ENCODE results near the gene PACSIN1.

PACSIN1 gene

DNA sequence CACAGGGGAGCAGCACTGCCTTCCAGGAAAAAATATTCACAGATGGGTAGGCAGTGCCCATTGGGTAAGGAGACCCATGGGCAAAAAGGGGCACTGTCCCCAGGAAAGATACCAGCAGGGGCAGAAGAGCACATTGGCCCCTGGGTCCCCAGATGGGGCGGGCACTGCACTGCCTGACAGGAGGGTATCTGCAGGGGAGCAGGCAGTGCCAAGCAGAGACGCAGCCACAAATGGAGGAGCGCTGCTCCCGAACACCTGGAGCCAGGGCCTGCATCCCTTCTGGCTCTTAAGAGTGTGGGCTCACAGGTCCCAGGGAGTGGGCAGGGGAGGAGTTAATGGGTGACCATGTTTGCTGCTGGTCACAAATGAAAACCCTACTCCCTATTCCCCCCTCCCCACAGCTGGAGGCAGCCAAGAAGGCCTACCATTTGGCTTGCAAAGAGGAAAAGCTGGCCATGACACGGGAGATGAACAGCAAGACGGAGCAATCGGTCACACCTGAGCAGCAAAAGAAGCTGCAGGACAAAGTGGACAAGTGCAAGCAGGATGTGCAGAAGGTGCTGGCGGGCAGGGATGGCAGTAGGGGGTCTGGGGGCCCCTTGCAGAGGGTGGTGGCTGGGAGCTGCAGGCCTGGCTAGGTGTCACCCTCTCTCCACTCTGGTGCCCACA is 63.3 kb downstream of the PACSIN1 start:
- no peak for DNase-seq

DNA sequence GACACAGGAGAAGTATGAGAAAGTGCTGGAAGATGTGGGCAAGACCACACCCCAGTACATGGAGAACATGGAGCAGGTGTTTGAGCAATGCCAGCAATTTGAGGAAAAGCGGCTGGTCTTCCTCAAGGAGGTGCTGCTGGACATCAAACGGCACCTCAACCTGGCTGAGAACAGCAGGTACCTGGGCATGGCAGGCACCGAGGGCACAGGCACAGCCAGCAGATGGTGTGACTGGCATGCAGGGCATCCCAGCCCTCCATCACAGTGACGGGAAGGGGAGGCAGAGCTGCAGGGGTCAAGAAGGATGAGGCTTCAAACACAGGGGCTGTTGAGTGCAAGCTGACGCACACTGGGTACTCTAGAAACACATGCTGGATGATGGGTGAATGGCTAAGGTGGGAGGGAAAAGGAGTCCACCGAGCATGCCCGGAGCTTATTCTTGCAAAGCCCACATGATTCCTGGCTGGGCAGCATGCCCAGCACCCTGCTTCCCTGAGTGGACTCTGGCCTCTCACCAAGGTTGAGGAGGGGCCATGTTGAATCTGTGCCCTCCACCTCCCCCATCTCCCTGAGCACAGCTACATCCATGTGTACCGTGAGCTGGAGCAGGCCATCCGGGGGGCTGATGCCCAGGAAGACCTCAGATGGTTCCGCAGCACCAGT is 63.9 kb downstream of the PACSIN1 start:
- DNase-seq, result no peak

DNA sequence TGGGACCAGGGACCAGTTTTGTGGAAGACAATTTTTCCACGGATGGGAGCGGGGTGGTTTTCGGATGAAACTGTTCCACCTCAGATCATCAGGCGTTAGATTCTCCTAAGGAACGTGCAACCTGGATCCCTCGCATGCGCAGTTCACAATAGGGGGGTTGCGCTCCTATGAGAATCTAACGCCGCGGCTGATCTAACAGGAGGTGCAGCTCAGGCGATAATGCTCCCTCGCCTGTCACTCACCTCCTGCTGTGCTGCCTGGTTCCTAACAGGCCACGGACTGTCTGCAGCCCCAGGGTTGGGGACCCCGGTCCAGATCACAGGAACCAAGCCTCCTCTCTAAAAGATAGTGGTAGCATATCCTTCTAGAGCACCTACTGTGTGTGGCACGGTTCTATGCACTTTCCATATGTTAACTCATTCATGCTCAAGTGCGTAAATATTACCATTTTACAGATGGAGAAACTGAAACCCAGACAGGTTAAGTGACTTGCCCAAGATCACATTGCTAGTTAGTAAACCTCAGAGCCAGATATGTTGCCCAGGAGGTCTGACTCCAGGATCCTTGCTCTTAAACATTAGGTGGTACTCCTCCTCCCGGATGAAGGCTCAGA is 65.0 kb downstream of the PACSIN1 start:
- no peak for DNase-seq

- peak; percentile 31 for DNase-seq
These were observed 65.8 kb downstream of the PACSIN1 start for GRCh38 chr6:34531580-34532201.

GRCh38 chr6:34532230-34532629 is 66.4 kb downstream of the PACSIN1 start:
- no peak for DNase-seq

DNA sequence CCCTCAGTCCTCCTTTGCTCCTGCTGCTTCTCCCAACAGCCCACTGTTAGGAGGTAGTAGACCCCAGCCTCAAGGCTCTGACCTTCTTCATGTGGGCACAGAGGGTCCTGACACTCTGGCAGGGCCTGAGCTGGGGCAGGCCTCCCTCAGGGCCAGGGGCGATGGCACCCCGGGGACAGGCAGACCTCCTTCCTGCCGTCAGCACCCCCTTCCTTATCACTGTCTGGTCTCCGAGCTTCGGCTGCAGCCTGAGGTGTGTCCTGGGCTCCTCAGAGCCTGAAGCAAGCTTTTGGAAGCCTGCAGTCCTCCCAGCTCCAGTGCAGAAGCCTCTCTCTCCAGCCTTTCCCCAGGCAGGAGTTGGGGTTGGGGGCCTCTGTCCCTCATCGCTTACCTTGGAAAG is 68.3 kb downstream of the PACSIN1 start:
- no peak for DNase-seq

DNA sequence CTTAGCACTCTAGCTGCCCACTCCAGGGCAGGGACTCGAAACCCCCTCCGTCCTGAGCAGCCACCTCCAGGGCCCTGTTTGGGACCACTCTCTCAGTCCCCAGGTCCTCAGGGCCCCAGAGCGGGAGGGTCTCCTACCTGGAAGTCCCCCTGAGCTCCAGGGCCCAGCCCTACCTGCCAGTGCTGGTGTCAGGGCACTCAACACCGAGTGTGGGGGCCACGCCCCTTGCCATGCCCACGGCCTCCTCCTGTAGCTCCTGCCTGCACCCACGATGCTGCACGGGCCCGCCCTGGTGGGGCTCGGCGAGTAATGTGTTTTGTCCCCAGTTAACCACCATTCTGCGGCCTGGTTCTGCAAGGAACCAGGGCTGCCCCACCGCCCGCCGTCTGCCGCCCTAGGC is 68.8 kb downstream of the PACSIN1 start:
- no peak for DNase-seq

DNA sequence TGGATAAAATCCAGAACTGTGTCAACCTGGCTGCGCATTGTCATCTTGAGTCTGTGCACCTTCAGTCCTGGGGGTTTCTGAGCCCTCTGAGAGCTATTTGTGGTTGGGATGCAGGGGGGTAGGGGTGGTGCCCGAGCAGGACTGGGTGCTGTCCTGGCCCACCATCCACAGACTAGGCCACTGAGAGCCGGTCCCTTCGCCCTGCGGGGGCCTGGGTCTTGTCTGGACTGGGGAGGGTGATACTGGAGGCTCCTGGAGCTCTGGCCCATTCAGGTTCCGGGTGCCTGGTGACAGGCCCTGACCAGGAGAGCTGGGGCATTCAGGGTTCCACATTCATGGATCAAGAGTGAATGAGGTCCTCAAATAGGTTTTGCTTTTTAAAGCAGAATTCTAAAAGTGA is 69.3 kb downstream of the PACSIN1 start:
- DNase-seq, result no peak

DNA sequence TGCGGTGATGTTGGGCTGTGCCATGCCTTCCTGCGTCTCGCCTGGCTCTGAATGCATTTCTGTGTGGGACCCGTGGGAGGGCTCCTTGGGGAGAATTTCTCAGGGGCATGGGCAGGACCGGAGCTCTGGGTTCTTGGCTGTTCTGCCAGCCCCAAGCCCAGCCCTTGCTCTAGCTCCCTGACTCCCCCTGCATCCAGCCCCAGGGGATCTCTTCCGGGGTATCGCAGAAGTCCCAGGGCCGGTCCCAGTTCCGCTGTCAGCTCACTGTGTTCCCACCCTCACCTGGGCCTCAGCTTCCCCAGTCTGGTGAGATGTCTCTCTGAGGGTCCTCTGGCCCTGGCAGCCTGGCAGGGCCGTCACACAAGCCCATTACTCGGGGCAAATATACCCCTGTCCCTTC is 69.8 kb downstream of the PACSIN1 start:
- DNase-seq, result no peak

- no peak for DNase-seq
These were observed 70.5 kb downstream of the PACSIN1 start for GRCh38 chr6:34536251-34536958.

DNA sequence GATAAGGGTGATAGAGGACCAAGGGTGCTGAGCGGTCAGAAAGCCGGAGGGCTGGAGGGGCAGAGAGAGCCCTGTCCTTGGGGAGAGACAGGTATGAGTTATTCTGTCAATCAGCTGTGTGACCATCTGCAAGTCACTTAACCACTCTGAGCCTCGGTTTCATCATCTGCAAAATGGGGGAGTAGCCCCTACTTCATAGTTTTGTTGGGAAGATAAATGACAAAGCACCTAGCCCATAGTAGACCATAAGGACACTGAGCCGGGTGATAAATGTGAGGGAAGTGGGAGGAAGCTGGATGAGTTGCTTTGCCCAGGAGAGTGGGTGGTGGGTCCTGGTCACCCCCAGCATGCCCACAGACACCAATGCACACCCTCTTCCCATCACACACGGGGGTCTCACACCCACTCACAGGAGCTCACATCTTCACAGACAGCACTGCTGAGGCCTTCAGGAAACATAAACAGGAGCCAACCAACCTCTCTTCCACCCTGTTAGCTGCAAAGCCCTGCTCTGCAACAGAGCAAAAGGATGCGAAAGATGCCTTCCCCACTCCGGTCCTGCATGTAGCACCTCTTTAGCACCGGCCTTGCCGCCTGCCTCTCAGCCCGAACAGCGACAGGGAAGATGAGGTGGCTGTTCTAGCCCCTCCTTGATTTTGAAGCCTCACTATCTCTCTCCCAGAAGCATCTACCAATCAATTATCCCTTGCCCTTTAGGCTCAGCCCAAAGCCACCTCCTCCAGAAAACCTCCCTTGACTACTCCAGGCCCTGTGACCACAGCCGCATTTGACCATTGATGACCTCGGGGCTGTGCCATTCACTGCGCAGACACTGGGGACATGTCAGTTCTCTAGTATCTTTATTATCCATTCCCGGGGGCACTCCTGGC is 71.3 kb downstream of the PACSIN1 start:
- no peak for DNase-seq

GRCh38 chr6:34537922-34538550 is 72.2 kb downstream of the PACSIN1 start:
- DNase-seq, result no peak

DNA sequence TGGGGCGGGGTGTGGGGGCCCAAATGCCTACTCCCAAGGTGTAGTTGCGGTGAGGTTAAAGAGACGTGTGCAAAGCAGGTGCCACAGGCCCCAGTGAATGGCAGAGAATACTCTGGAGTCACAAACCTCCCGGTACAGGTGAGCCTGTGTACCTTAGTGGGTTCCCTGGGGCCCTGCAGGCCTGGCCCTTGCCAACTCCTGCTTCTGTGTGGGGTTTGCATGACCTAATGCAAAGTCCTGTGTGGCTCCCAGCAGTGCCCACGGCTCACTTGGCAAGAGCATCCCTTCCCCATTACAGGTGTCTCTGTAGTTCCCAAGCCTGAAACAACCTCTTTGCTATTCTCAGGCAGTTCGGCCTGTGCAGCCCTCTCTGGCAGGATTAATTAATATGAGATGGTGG is 72.7 kb downstream of the PACSIN1 start:
- DNase-seq, result no peak

- DNase-seq, result no peak
These were observed 73.3 kb downstream of the PACSIN1 start for GRCh38 chr6:34539181-34539580.

DNA sequence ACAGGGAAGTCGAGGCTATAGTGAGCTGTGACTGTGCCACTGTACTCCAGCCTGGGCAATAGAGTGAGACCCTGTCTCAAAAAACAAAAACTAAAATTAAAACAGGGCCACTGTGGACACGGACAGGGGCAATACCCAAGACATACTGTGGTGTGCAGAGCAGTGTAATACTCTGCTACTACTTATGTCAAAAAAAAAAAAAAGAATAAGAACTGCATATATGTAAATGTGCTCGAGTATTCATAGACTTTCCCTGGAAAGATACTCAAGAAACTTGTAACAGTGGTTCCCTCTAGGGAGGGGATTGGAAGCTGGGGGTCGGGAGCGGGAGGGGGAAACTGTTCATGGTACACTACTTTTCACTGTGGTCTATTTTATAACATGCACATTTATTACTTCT is 74.3 kb downstream of the PACSIN1 start:
- no peak for DNase-seq

- no peak for DNase-seq
These were observed 75.0 kb downstream of the PACSIN1 start for GRCh38 chr6:34540841-34541240.

GRCh38 chr6:34543421-34543820 is 77.5 kb downstream of the PACSIN1 start:
- no peak for DNase-seq

- DNase-seq, result no peak
These were observed 78.3 kb downstream of the PACSIN1 start for GRCh38 chr6:34544052-34544604.

GRCh38 chr6:34544776-34545471 is 79.0 kb downstream of the PACSIN1 start:
- no peak for DNase-seq

- DNase-seq, result peak; percentile 49
These were observed 80.9 kb downstream of the PACSIN1 start for GRCh38 chr6:34546551-34547321.

All from SHP77 treated with DMSO at 0.1 percent for 48 hours (cell line).